ENCODE data around the gene FLAD1.

The FLAD1 gene

GRCh38 chr1:154955718-154956543 lies 27.2 kb upstream of the FLAD1 start, which contains the start of gene PBXIP1:
TSS of gene PBXIP1 (minus strand) at chr1:154956099. CDS start at chr1:154953721, 2,378 bp downstream.
- H3K36me3 ChIP-seq (ENCODE audit: control insufficient read depth, insufficient read depth, low read length) = no peaks in the 10 kb centered on the region
- peak within 1 kb of the TSS; percentile 60 for H3K9ac ChIP-seq (ENCODE audit: low read length)
- no peaks in the 10 kb centered on the region for H3K27me3 ChIP-seq (ENCODE audit: control insufficient read depth, insufficient read depth, low read length)
- H3K4me3 ChIP-seq (ENCODE audit: low read length) = peak within 1 kb of the TSS; percentile 60
- H3K4me1 ChIP-seq (ENCODE audit: control insufficient read depth, insufficient read depth, low read length) = peaks cover 43% of the 10 kb centered on the region
- no peaks in the 10 kb centered on the region for H3K9me3 ChIP-seq (ENCODE audit: control insufficient read depth, low read length)

- Histone ChIP-seq H3K4me1 (ENCODE audit: control insufficient read depth, insufficient read depth, low read length) (peaks cover 45% of the 10 kb centered on the region), H3K27me3 (ENCODE audit: control insufficient read depth, insufficient read depth, low read length) (no peaks in the 10 kb centered on the region), H3K9ac (ENCODE audit: low read length) (peak overlapping the region; percentile 60), H3K4me3 (ENCODE audit: low read length) (peak overlapping the region; percentile 60), H3K9me3 (ENCODE audit: control insufficient read depth, low read length) (no peaks in the 10 kb centered on the region), H3K36me3 (ENCODE audit: control insufficient read depth, insufficient read depth, low read length) (no peaks in the 10 kb centered on the region)
Measured at GRCh38 chr1:154956544-154956941, 26.6 kb upstream of the FLAD1 start.

- Histone ChIP-seq H3K9me3 (ENCODE audit: control insufficient read depth, low read length) (no peaks in the 10 kb centered on the region), H3K36me3 (ENCODE audit: control insufficient read depth, insufficient read depth, low read length) (no peaks in the 10 kb centered on the region), H3K9ac (ENCODE audit: low read length) (no peak overlapping the region), H3K4me3 (ENCODE audit: low read length) (no peak overlapping the region), H3K4me1 (ENCODE audit: control insufficient read depth, insufficient read depth, low read length) (peaks cover 46% of the 10 kb centered on the region), H3K27me3 (ENCODE audit: control insufficient read depth, insufficient read depth, low read length) (no peaks in the 10 kb centered on the region)
Measured at GRCh38 chr1:154957091-154957657, 26.0 kb upstream of the FLAD1 start.

GRCh38 chr1:154958036-154958435 lies 25.1 kb upstream of the FLAD1 start:
- Histone ChIP-seq H3K36me3 (ENCODE audit: control insufficient read depth, insufficient read depth, low read length) (no peaks in the 10 kb centered on the region), H3K4me1 (ENCODE audit: control insufficient read depth, insufficient read depth, low read length) (peaks cover 52% of the 10 kb centered on the region), H3K27me3 (ENCODE audit: control insufficient read depth, insufficient read depth, low read length) (no peaks in the 10 kb centered on the region), H3K9me3 (ENCODE audit: control insufficient read depth, low read length) (no peaks in the 10 kb centered on the region), H3K9ac (ENCODE audit: low read length) (no peak overlapping the region), H3K4me3 (ENCODE audit: low read length) (no peak overlapping the region)

GRCh38 chr1:154958681-154959425 lies 24.3 kb upstream of the FLAD1 start:
- no peaks in the 10 kb centered on the region for H3K27me3 ChIP-seq (ENCODE audit: control insufficient read depth, insufficient read depth, low read length)
- no peak overlapping the region for H3K4me3 ChIP-seq (ENCODE audit: low read length)
- H3K9ac ChIP-seq (ENCODE audit: low read length) = no peak overlapping the region
- peaks cover 48% of the 10 kb centered on the region for H3K4me1 ChIP-seq (ENCODE audit: control insufficient read depth, insufficient read depth, low read length)
- H3K9me3 ChIP-seq (ENCODE audit: control insufficient read depth, low read length) = no peaks in the 10 kb centered on the region
- H3K36me3 ChIP-seq (ENCODE audit: control insufficient read depth, insufficient read depth, low read length) = no peaks in the 10 kb centered on the region

GRCh38 chr1:154959426-154959780 lies 23.7 kb upstream of the FLAD1 start:
- no peaks in the 10 kb centered on the region for H3K36me3 ChIP-seq (ENCODE audit: control insufficient read depth, insufficient read depth, low read length)
- H3K4me1 ChIP-seq (ENCODE audit: control insufficient read depth, insufficient read depth, low read length) = peaks cover 44% of the 10 kb centered on the region
- no peak overlapping the region for H3K9ac ChIP-seq (ENCODE audit: low read length)
- H3K9me3 ChIP-seq (ENCODE audit: control insufficient read depth, low read length) = no peaks in the 10 kb centered on the region
- H3K4me3 ChIP-seq (ENCODE audit: low read length) = no peak overlapping the region
- no peaks in the 10 kb centered on the region for H3K27me3 ChIP-seq (ENCODE audit: control insufficient read depth, insufficient read depth, low read length)

GRCh38 chr1:154960446-154961136 lies 22.6 kb upstream of the FLAD1 start:
- Histone ChIP-seq H3K9me3 (ENCODE audit: control insufficient read depth, low read length) (no peaks in the 10 kb centered on the region), H3K4me3 (ENCODE audit: low read length) (peak overlapping the region; percentile 75), H3K27me3 (ENCODE audit: control insufficient read depth, insufficient read depth, low read length) (no peaks in the 10 kb centered on the region), H3K9ac (ENCODE audit: low read length) (peak overlapping the region; percentile 93), H3K36me3 (ENCODE audit: control insufficient read depth, insufficient read depth, low read length) (peaks cover 3% of the 10 kb centered on the region), H3K4me1 (ENCODE audit: control insufficient read depth, insufficient read depth, low read length) (peaks cover 33% of the 10 kb centered on the region)

GRCh38 chr1:154961207-154962155 lies 21.7 kb upstream of the FLAD1 start, which contains the start of gene PYGO2:
TSS of gene PYGO2 (minus strand) at chr1:154961782. CDS start at chr1:154961576, 206 bp downstream.
- H3K9ac ChIP-seq (ENCODE audit: low read length) = peak within 1 kb of the TSS; percentile 93
- H3K27me3 ChIP-seq (ENCODE audit: control insufficient read depth, insufficient read depth, low read length) = no peaks in the 10 kb centered on the region
- peak within 1 kb of the TSS; percentile 75 for H3K4me3 ChIP-seq (ENCODE audit: low read length)
- H3K4me1 ChIP-seq (ENCODE audit: control insufficient read depth, insufficient read depth, low read length) = peaks cover 31% of the 10 kb centered on the region
- no peaks in the 10 kb centered on the region for H3K9me3 ChIP-seq (ENCODE audit: control insufficient read depth, low read length)
- H3K36me3 ChIP-seq (ENCODE audit: control insufficient read depth, insufficient read depth, low read length) = peaks cover 4% of the 10 kb centered on the region

GRCh38 chr1:154962156-154962749 lies 20.9 kb upstream of the FLAD1 start:
- Histone ChIP-seq H3K27me3 (ENCODE audit: control insufficient read depth, insufficient read depth, low read length) (no peaks in the 10 kb centered on the region), H3K4me1 (ENCODE audit: control insufficient read depth, insufficient read depth, low read length) (peaks cover 25% of the 10 kb centered on the region), H3K9ac (ENCODE audit: low read length) (peak overlapping the region; percentile 93), H3K36me3 (ENCODE audit: control insufficient read depth, insufficient read depth, low read length) (peaks cover 9% of the 10 kb centered on the region), H3K9me3 (ENCODE audit: control insufficient read depth, low read length) (no peaks in the 10 kb centered on the region), H3K4me3 (ENCODE audit: low read length) (peak overlapping the region; percentile 75)

GRCh38 chr1:154962795-154963330 lies 20.3 kb upstream of the FLAD1 start:
- peaks cover 15% of the 10 kb centered on the region for H3K36me3 ChIP-seq (ENCODE audit: control insufficient read depth, insufficient read depth, low read length)
- H3K9ac ChIP-seq (ENCODE audit: low read length) = peak overlapping the region; percentile 93
- no peak overlapping the region for H3K4me3 ChIP-seq (ENCODE audit: low read length)

More at GRCh38 chr1:154962795-154963330, 20.3 kb upstream of the FLAD1 start:
- H3K4me1 ChIP-seq (ENCODE audit: control insufficient read depth, insufficient read depth, low read length) = peaks cover 29% of the 10 kb centered on the region
- no peaks in the 10 kb centered on the region for H3K27me3 ChIP-seq (ENCODE audit: control insufficient read depth, insufficient read depth, low read length)
- H3K9me3 ChIP-seq (ENCODE audit: control insufficient read depth, low read length) = no peaks in the 10 kb centered on the region
